ENCODE results near the gene NR3C2. TPM values are rescaled to one million over a fixed set of nuclear protein-coding genes. Genes with fewer than 3 reads are reported as not detected.

NR3C2 gene
- total RNA-seq, 1 donor from 2014 or later, result 31.4 TPM

DNA sequence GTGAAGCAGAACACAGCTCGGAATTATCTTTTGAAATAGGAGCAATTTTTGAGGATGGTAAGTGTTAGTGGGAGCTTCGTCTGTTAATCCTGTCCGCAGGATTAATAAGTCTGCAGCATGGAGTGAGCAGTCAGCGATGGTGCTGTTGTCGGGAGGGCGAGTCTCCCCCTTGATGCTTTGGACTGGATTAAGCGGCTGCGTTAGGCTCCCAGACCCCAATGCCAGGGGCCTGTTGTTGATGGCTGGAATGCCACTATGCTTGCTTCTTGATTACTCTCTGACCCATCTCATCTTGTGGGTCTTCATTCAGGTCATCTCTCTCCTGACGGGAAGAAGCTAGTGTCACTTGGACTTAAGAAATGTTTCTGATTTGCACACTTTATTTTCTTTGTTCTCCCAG lies 377.8 kb downstream of the NR3C2 start:
- Histone ChIP-seq H3K27me3 (ENCODE audit: low read depth) (no peaks in the 10 kb centered on the region), H3K4me3 (no peak overlapping the region), H3K36me3 (peaks cover 13% of the 10 kb centered on the region), H3K27ac (no peak overlapping the region), H3K4me1 (peaks cover 18% of the 10 kb centered on the region), H3K9me3 (no peaks in the 10 kb centered on the region)
- TF ChIP-seq, protein P1, sequence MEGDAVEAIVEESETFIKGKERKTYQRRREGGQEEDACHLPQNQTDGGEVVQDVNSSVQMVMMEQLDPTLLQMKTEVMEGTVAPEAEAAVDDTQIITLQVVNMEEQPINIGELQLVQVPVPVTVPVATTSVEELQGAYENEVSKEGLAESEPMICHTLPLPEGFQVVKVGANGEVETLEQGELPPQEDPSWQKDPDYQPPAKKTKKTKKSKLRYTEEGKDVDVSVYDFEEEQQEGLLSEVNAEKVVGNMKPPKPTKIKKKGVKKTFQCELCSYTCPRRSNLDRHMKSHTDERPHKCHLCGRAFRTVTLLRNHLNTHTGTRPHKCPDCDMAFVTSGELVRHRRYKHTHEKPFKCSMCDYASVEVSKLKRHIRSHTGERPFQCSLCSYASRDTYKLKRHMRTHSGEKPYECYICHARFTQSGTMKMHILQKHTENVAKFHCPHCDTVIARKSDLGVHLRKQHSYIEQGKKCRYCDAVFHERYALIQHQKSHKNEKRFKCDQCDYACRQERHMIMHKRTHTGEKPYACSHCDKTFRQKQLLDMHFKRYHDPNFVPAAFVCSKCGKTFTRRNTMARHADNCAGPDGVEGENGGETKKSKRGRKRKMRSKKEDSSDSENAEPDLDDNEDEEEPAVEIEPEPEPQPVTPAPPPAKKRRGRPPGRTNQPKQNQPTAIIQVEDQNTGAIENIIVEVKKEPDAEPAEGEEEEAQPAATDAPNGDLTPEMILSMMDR (IDR thresholded peaks at IDR 0.05), result no peak
- intact Hi-C loops (cut with DNase I), result no loop called here
- DNase-seq (no peak), ATAC-seq (no peak)

GRCh38 chr4:148062301-148062950 lies 379.8 kb downstream of the NR3C2 start:
- TF ChIP-seq, protein P1 (IDR thresholded peaks at IDR 0.05), result no peak
- intact Hi-C loops (cut with DNase I), result no loop called here
- H3K27me3 ChIP-seq (ENCODE audit: low read depth), result no peaks in the 10 kb centered on the region
- H3K36me3 ChIP-seq, result peaks cover 13% of the 10 kb centered on the region
- peaks cover 15% of the 10 kb centered on the region for H3K4me1 ChIP-seq
- DNase-seq (no peak), ATAC-seq (no peak)
- no peaks in the 10 kb centered on the region for H3K9me3 ChIP-seq
- no peak overlapping the region for H3K27ac ChIP-seq
- no peak overlapping the region for H3K4me3 ChIP-seq

DNA sequence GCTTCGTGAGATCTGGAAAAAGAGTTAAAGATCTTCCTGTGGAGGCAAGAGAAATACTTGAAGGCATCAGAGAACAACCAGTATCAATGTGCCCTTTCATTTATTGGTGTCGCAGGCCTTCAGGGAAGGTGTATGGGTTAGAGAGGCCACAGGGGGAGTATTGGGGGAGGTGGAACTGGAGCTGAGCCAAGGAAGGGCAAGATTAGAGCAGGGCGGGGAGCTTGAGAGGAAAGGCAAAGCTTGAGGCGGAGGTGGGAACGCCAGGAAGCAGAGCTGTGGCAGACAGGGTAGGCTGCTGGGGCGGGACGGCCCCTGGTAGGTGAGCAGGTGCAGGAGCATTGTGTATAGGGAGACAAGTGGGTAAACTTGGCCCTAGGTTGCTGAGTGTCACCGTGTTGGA lies 380.4 kb downstream of the NR3C2 start:
- no peak overlapping the region for H3K4me3 ChIP-seq
- TF ChIP-seq, protein P1 (IDR thresholded peaks at IDR 0.05), result no peak
- DNase-seq (no peak), ATAC-seq (no peak)
- H3K36me3 ChIP-seq, result peaks cover 13% of the 10 kb centered on the region
- peaks cover 11% of the 10 kb centered on the region for H3K4me1 ChIP-seq
- no peaks in the 10 kb centered on the region for H3K9me3 ChIP-seq
- intact Hi-C loops (cut with DNase I), result no loop called here
- no peak overlapping the region for H3K27ac ChIP-seq
- no peaks in the 10 kb centered on the region for H3K27me3 ChIP-seq (ENCODE audit: low read depth)

GRCh38 chr4:148061141-148061481 lies 381.1 kb downstream of the NR3C2 start:
- no peaks in the 10 kb centered on the region for H3K27me3 ChIP-seq (ENCODE audit: low read depth)
- DNase-seq, result no peak
- no peaks in the 10 kb centered on the region for H3K9me3 ChIP-seq
- H3K36me3 ChIP-seq, result peaks cover 13% of the 10 kb centered on the region
- H3K27ac ChIP-seq, result peak overlapping the region; percentile 47
- H3K4me3 ChIP-seq, result peak overlapping the region; percentile 15
- no peak for ATAC-seq
- H3K4me1 ChIP-seq, result peaks cover 11% of the 10 kb centered on the region
- TF ChIP-seq, protein P1 (IDR thresholded peaks at IDR 0.05), result no peak
- intact Hi-C loops (cut with DNase I), result no loop called here

- H3K9me3 ChIP-seq, result no peaks in the 10 kb centered on the region
- DNase-seq (no peak), ATAC-seq (peak; percentile 71 to 72)
- intact Hi-C loops (cut with DNase I), result no loop called here
- H3K27ac ChIP-seq, result peak overlapping the region; percentile 47
- peaks cover 11% of the 10 kb centered on the region for H3K4me1 ChIP-seq
- peaks cover 13% of the 10 kb centered on the region for H3K36me3 ChIP-seq
- no peaks in the 10 kb centered on the region for H3K27me3 ChIP-seq (ENCODE audit: low read depth)
- H3K4me3 ChIP-seq, result peak overlapping the region; percentile 15
- TF ChIP-seq, protein P1 (IDR thresholded peaks at IDR 0.05), result no peak
Observed at GRCh38 chr4:148060264-148061140, 381.7 kb downstream of the NR3C2 start.

Data from lower lobe of right lung (tissue), 2 donors.